Transverse colon (tissue), 4 donors: ENCODE measurements around the gene CHMP3. TPM values are rescaled to one million over a fixed set of nuclear protein-coding genes. Genes with fewer than 3 reads are reported as not detected.

ENCODE experiments used
- DNase-seq: peaks from one replicate; pipeline ENCODE4 v3.0.0-alpha.2; 2019
- H3K27ac ChIP-seq, 4 donors: fragments of 200-600 bp; sonication (generic); 2 replicates each; pipeline ENCODE4 v1.5.1; 2016 to 2018; ENCODE audit warnings: inconsistent platforms in 4 of 4
- H3K27me3 ChIP-seq: fragments of 200-600 bp; sonication (generic); 2 replicates; pipeline ENCODE4 v1.5.1; 2017; ENCODE audit warnings: inconsistent platforms
- H3K36me3 ChIP-seq, 4 donors: fragments of 200-600 bp; sonication (generic); 2 replicates each; pipeline ENCODE4 v1.5.1; 2017 to 2019; ENCODE audit warnings: inconsistent platforms in 4 of 4
- H3K4me1 ChIP-seq, 4 donors: fragments of 200-600 bp; sonication (generic); 2 replicates each; pipeline ENCODE4 v1.5.1; 2017 to 2020; ENCODE audit warnings: inconsistent platforms in 4 of 4
- H3K4me3 ChIP-seq, 4 donors: fragments of 200-600 bp; sonication (generic); 1 replicate in 1 of 4; 2 replicates in 3 of 4; pipeline versions ENCODE4 v1.5.1 to v1.6.1; 2017 to 2019; ENCODE audit warnings: inconsistent platforms in 4 of 4
- H3K9me3 ChIP-seq, 2 donors: fragments of 200-600 bp; sonication (generic); 2 replicates each; pipeline ENCODE4 v1.5.1; 2017 to 2019; ENCODE audit warnings: inconsistent platforms in 2 of 2
- EP300 ChIP-seq: sonication (generic); formaldehyde crosslinking; IDR thresholded peaks from one replicate; pipeline ENCODE4 v1.6.1; 2017; ENCODE audit warnings: antibody characterized with exemption, low read depth
- POLR2A ChIP-seq: fragments of 450-650 bp; IDR thresholded peaks from one replicate; pipeline ENCODE4 v1.6.1; 2016; ENCODE audit warnings: antibody characterized with exemption, mild to moderate bottlenecking, moderate library complexity
- POLR2AphosphoS5 ChIP-seq, 3 donors: sonication (generic); formaldehyde crosslinking; IDR thresholded peaks; one replicate each; pipeline ENCODE4 v1.6.1; 2016; ENCODE audit warnings: antibody characterized with exemption in 3 of 3
- WGBS, 2 donors: methylation state at CpG; one replicate each; pipeline ENCODE4 v1.1.5; 2018; ENCODE audit warnings: low coverage in 1 of 2; 5-methylcytosine and 5-hydroxymethylcytosine counted together
- in situ Hi-C, 4 donors: fragments of 200-750 bp; cut with MboI; loops; one replicate each; pipeline versions ENCODE4 v1.15.0 to v1.15.1; 2017; ENCODE audit warnings: low sequenced_read_pairs in 3 of 4, low pct_ligation_motif_present in 1 of 4, low pct_unique_long_range_greater_than_20kb in 1 of 4
- intact Hi-C: fragments of 100-400 bp; cut with DNase I; formaldehyde crosslinking; loops from one replicate; pipeline ENCODE4 v1.15.1; 2023; ENCODE audit warnings: low total_unique reads
- total RNA-seq, 4 donors: library from RNA; depleted of rRNA; stranded (reverse); fragments of >200 nt; gene quantifications; one replicate each; pipeline ENCODE4 v1.1.0, GENCODE V29; 2016
- TF ChIP-seq, protein P1 (sequence below), 5 experiments: fragments of 200-600 bp in 3 of 5; fragments of 450-650 bp in 2 of 5; sonication (generic) in 3 of 5; IDR thresholded peaks; 1 replicate in 2 of 5; 2 replicates in 3 of 5; pipeline ENCODE4 v1.5.1; 2016 to 2017; ENCODE audit warnings: antibody characterized with exemption in 5 of 5, inconsistent platforms in 3 of 5, mild to moderate bottlenecking in 2 of 5, moderate library complexity in 1 of 5

Gene CHMP3
- total RNA-seq, 4 donors from 2014 or later = 83.8 to 200 (median 101) TPM

DNA sequence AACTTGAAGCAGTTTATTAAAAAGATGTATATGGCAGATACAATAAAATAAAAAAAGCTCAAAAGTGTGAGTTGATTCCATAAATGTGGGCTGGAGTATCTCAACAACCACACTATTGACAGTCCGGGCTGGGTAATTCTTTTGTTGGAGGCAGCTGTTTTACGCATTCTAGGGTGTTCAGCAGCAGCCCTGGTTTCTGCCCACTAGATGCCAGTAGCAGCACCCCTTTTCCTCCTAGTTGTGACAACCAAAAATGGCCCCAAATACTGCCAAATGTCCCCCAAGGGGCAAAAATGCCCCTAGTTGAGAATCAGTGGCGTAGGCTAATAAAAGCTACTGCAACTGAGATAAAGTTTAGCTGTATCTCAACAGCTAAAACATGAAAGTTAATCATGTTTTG is 44.8 kb downstream of the CHMP3 start:
- no peak for TF ChIP-seq EP300
- TF ChIP-seq, protein P1, sequence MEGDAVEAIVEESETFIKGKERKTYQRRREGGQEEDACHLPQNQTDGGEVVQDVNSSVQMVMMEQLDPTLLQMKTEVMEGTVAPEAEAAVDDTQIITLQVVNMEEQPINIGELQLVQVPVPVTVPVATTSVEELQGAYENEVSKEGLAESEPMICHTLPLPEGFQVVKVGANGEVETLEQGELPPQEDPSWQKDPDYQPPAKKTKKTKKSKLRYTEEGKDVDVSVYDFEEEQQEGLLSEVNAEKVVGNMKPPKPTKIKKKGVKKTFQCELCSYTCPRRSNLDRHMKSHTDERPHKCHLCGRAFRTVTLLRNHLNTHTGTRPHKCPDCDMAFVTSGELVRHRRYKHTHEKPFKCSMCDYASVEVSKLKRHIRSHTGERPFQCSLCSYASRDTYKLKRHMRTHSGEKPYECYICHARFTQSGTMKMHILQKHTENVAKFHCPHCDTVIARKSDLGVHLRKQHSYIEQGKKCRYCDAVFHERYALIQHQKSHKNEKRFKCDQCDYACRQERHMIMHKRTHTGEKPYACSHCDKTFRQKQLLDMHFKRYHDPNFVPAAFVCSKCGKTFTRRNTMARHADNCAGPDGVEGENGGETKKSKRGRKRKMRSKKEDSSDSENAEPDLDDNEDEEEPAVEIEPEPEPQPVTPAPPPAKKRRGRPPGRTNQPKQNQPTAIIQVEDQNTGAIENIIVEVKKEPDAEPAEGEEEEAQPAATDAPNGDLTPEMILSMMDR (IDR thresholded peaks at IDR 0.05) = peak in 4 of 5 experiments; percentile 29 to 48 (median 37)
- peak; percentile 16 for DNase-seq
- Histone ChIP-seq H3K9me3 (no peaks in the 10 kb centered on the region), H3K4me1 (peaks cover 0 to 11% (median 2%) of the 10 kb centered on the region in 4 donors), H3K4me3 (no peak overlapping the region), H3K27ac (no peak overlapping the region), H3K36me3 (no peaks in the 10 kb centered on the region), H3K27me3 (no peaks in the 10 kb centered on the region)
- in situ Hi-C loops (no loop called here), intact Hi-C loops (no loop called here)
- 62 to 67% methylated on average over 3 of the region's 3 CpGs for WGBS, 2 donors

GRCh38 chr2:86513948-86514660 is 49.1 kb downstream of the CHMP3 start:
- no peak for TF ChIP-seq EP300
- no peak for TF ChIP-seq POLR2A
- TF ChIP-seq POLR2AphosphoS5 (IDR thresholded peaks at IDR 0.05) = no peak
- TF ChIP-seq, protein P1 (IDR thresholded peaks at IDR 0.05) = no peak
- peaks cover 0 to 10% (median 0%) of the 10 kb centered on the region in 4 donors for H3K4me1 ChIP-seq
- H3K27ac ChIP-seq = no peak overlapping the region
- intact Hi-C loops (no loop called here), in situ Hi-C loops (no loop called here)
- H3K36me3 ChIP-seq = peaks cover 0 to 14% (median 1%) of the 10 kb centered on the region in 4 donors
- H3K9me3 ChIP-seq = no peaks in the 10 kb centered on the region
- H3K4me3 ChIP-seq = no peak overlapping the region
- no peak for DNase-seq
- no peaks in the 10 kb centered on the region for H3K27me3 ChIP-seq
- 92 to 98% methylated on average over 3 to 5 of the region's 5 CpGs for WGBS, 2 donors

- in situ Hi-C loops = no loop called here
- H3K27ac ChIP-seq = no peak overlapping the region
- WGBS, 2 donors = 80 to 100% methylated on average over 1 to 2 of the region's 2 CpGs
- H3K9me3 ChIP-seq = no peaks in the 10 kb centered on the region
- no peaks in the 10 kb centered on the region for H3K27me3 ChIP-seq
- no peak overlapping the region for H3K4me3 ChIP-seq
- no peaks in the 10 kb centered on the region for H3K4me1 ChIP-seq
- no peak for DNase-seq
- peaks cover 0 to 22% (median 3%) of the 10 kb centered on the region in 4 donors for H3K36me3 ChIP-seq
- intact Hi-C loops = no loop called here
- TF ChIP-seq POLR2A (no peak), POLR2AphosphoS5 (IDR thresholded peaks at IDR 0.05) (no peak), EP300 (no peak)
- TF ChIP-seq, protein P1 (IDR thresholded peaks at IDR 0.05) = no peak
Observed at GRCh38 chr2:86512892-86513291, 50.4 kb downstream of the CHMP3 start.

GRCh38 chr2:86512034-86512433 is 51.2 kb downstream of the CHMP3 start:
- intact Hi-C loops (no loop called here), in situ Hi-C loops (no loop called here)
- no peak overlapping the region for H3K27ac ChIP-seq
- no peak overlapping the region for H3K4me3 ChIP-seq
- WGBS, 2 donors = 98% methylated on average over 4 of the region's 4 CpGs; no CpG with 5 or more reads in 1 of the 2 donors
- H3K4me1 ChIP-seq = no peaks in the 10 kb centered on the region
- no peaks in the 10 kb centered on the region for H3K27me3 ChIP-seq
- TF ChIP-seq, protein P1 (IDR thresholded peaks at IDR 0.05) = no peak
- TF ChIP-seq POLR2AphosphoS5 (IDR thresholded peaks at IDR 0.05) (no peak), POLR2A (no peak), EP300 (no peak)
- H3K9me3 ChIP-seq = no peaks in the 10 kb centered on the region
- H3K36me3 ChIP-seq = peaks cover 0 to 30% (median 3%) of the 10 kb centered on the region in 4 donors
- no peak for DNase-seq
